ENCODE data around the gene CCR8.

Gene CCR8

DNA sequence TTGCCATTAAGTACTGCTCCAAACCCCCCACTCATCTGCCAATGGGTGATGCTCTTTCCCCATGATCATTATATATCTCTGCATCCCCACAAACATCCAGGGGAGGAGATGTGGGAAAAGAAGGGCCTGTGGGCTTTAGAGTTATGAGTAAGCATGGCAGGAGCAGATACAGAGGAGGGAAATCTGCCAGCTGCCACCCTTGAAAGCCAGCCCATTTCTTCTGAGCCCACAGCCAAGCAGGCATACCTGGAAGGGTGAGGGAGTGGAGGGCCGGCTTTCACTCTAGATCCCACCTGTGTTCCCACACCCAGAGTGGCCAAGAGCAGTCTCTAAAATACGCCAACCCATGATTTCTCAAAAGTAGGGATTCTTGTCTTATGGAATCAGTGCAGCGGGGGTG, 51.9 kb downstream of the CCR8 start:
- H3K27me3 ChIP-seq (ENCODE audit: insufficient read depth, low read length, poor library complexity, severe bottlenecking), result no peaks in the 10 kb centered on the region
- H3K36me3 ChIP-seq (ENCODE audit: insufficient read depth, low read length), result no peaks in the 10 kb centered on the region
- peaks cover 35% of the 10 kb centered on the region for H3K79me2 ChIP-seq (ENCODE audit: insufficient read depth, low read length)
- H2AFZ ChIP-seq (ENCODE audit: low read length), result no peak overlapping the region
- H3K9me3 ChIP-seq (ENCODE audit: insufficient read depth, low read depth, low read length), result no peaks in the 10 kb centered on the region
- no peak overlapping the region for H3K4me3 ChIP-seq (ENCODE audit: low read length, poor library complexity, severe bottlenecking)
- TF ChIP-seq EZH2phosphoT487 (IDR thresholded peaks at IDR 0.05; ENCODE audit: borderline replicate concordance), result no peak
- TF ChIP-seq, protein P1, sequence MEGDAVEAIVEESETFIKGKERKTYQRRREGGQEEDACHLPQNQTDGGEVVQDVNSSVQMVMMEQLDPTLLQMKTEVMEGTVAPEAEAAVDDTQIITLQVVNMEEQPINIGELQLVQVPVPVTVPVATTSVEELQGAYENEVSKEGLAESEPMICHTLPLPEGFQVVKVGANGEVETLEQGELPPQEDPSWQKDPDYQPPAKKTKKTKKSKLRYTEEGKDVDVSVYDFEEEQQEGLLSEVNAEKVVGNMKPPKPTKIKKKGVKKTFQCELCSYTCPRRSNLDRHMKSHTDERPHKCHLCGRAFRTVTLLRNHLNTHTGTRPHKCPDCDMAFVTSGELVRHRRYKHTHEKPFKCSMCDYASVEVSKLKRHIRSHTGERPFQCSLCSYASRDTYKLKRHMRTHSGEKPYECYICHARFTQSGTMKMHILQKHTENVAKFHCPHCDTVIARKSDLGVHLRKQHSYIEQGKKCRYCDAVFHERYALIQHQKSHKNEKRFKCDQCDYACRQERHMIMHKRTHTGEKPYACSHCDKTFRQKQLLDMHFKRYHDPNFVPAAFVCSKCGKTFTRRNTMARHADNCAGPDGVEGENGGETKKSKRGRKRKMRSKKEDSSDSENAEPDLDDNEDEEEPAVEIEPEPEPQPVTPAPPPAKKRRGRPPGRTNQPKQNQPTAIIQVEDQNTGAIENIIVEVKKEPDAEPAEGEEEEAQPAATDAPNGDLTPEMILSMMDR (conservative IDR thresholded peaks at IDR 0.05; ENCODE audit: low read length), result no peak
- no peaks in the 10 kb centered on the region for H3K9me2 ChIP-seq (replicated peaks; ENCODE audit: low read depth, low read length)
- H4K20me1 ChIP-seq (ENCODE audit: insufficient read depth, low read length, poor library complexity, severe bottlenecking), result peaks cover 27% of the 10 kb centered on the region
- no peak overlapping the region for H3K4me2 ChIP-seq (ENCODE audit: low read depth, low read length, poor library complexity, severe bottlenecking)
- no peak overlapping the region for H3K9ac ChIP-seq (ENCODE audit: low read depth, low read length, poor library complexity, severe bottlenecking)
- peaks cover 43% of the 10 kb centered on the region for H3K4me1 ChIP-seq (ENCODE audit: insufficient read depth, low read length, poor library complexity, severe bottlenecking)
- no peaks in the 10 kb centered on the region for H3F3A ChIP-seq (ENCODE audit: low read depth)

Data from Loucy (cell line).